GM12878 (cell line): ENCODE results near the gene STX3.
"Not testable (repeated sequence)": the region's sequence is repeated elsewhere in the genome, so short reads cannot be mapped to it uniquely, and the experiment has no call there.

Experiments used
- CTCF ChIP-seq, 3 experiments: IDR thresholded peaks in 2 of 3; conservative IDR thresholded peaks in 1 of 3; 2 replicates each; pipeline ENCODE4 v1.5.1; 2011; ENCODE audit warnings: low read depth in 3 of 3, low read length in 3 of 3, mild to moderate bottlenecking in 3 of 3, control low read depth in 2 of 3, moderate library complexity in 2 of 3, inconsistent platforms in 1 of 3, mixed read lengths in 1 of 3; ENCODE audit not compliant: control insufficient read depth in 2 of 3, insufficient read depth in 1 of 3; ENCODE audit errors: extremely low read depth in 1 of 3
- E2F8 ChIP-seq: fragments of 450-650 bp; IDR thresholded peaks from 2 replicates; pipeline ENCODE4 v1.6.1; 2018; ENCODE audit warnings: mild to moderate bottlenecking, low read depth, moderate library complexity; ENCODE audit not compliant: partially characterized antibody
- EZH2 ChIP-seq: IDR thresholded peaks from 2 replicates; pipeline ENCODE4 v1.6.1; 2012; ENCODE audit warnings: low read depth, mild to moderate bottlenecking, control low read depth, inconsistent platforms, low read length, borderline replicate concordance; ENCODE audit not compliant: control insufficient read depth
- MAX ChIP-seq: IDR thresholded peaks from 2 replicates; pipeline ENCODE4 v1.6.1; 2012; ENCODE audit warnings: low read depth, low read length, improper control_type of control experiment
- MEF2A ChIP-seq: IDR thresholded peaks from 2 replicates; pipeline ENCODE4 v1.6.1; 2011; ENCODE audit warnings: low read depth, mild to moderate bottlenecking, low read length, moderate library complexity; ENCODE audit not compliant: insufficient read depth
- MXI1 ChIP-seq: fragments of 150-350 bp; IDR thresholded peaks from 2 replicates; pipeline ENCODE4 v1.6.1; 2011; ENCODE audit warnings: low read depth, mild to moderate bottlenecking, inconsistent platforms, low read length, improper control_type of control experiment
- TAF1 ChIP-seq: IDR thresholded peaks from 2 replicates; pipeline ENCODE4 v1.6.1; 2011; ENCODE audit warnings: mild to moderate bottlenecking, low read depth, low read length, borderline replicate concordance
- ZBTB11 ChIP-seq: fragments of 450-650 bp; formaldehyde crosslinking; IDR thresholded peaks from 2 replicates; pipeline ENCODE4 v1.5.0; 2022; ENCODE audit warnings: mild to moderate bottlenecking, missing genetic modification characterization

- not testable (repeated sequence) for TF ChIP-seq MXI1; E2F8; ZBTB11 (CRISPR knock-in tag); CTCF (IDR thresholded peaks at IDR 0.05 in 2 of 3, conservative IDR thresholded peaks at IDR 0.05 in 1 of 3; ENCODE audit: control insufficient read depth in 2 of 3, extremely low read depth in 1 of 3, insufficient read depth in 1 of 3, low read depth in 3 of 3, low read length in 3 of 3); MAX; TAF1; MEF2A; EZH2
These were observed 93.3 kb downstream of the STX3 start for GRCh38 chr11:59848439-59848838.
